ENCODE results near the gene HMCES. TPM values are rescaled to one million over a fixed set of nuclear protein-coding genes. Genes with fewer than 3 reads are reported as not detected.
"Not testable (repeated sequence)": the region's sequence is repeated elsewhere in the genome, so short reads cannot be mapped to it uniquely, and the experiment has no call there.

HMCES gene
- total RNA-seq, 2 experiments from 2014 or later, result 58.2 to 62.2 TPM

- H3K27ac Mint-ChIP-seq; CTCF ChIA-PET; H3K36me3 Mint-ChIP-seq (ENCODE audit: low read depth); H3K4me3 Mint-ChIP-seq; H3K9me3 Mint-ChIP-seq (ENCODE audit: insufficient read depth); POLR2A ChIA-PET; H3K4me1 Mint-ChIP-seq (ENCODE audit: low read depth); ATAC-seq; DNase-seq: not testable (repeated sequence)
- H3K27me3 Mint-ChIP-seq (ENCODE audit: low read depth), result peaks cover 11% of the 10 kb centered on the region
Observed at GRCh38 chr3:129339833-129340232, 61.2 kb downstream of the HMCES start.

GRCh38 chr3:129341331-129342141, 62.9 kb downstream of the HMCES start:
- Mint-ChIP-seq H3K27me3 (ENCODE audit: low read depth) (peaks cover 21% of the 10 kb centered on the region), H3K27ac (no peak overlapping the region), H3K9me3 (ENCODE audit: insufficient read depth) (no peaks in the 10 kb centered on the region), H3K4me1 (ENCODE audit: low read depth) (peaks cover 4% of the 10 kb centered on the region), H3K36me3 (ENCODE audit: low read depth) (no peaks in the 10 kb centered on the region), H3K4me3 (no peak overlapping the region)
- ChIA-PET CTCF (interaction anchor here (1.2 kb wide), 1 partner anchor 12 kb away, joined by 3 read pairs; no protein-coding TSS in a partner anchor), POLR2A (no interaction called here)
- ATAC-seq (no peak), DNase-seq (no peak)

GRCh38 chr3:129343643-129344360, 65.1 kb downstream of the HMCES start:
- H3K27ac Mint-ChIP-seq, result no peak overlapping the region
- ATAC-seq, result peak; percentile 83
- no peaks in the 10 kb centered on the region for H3K36me3 Mint-ChIP-seq (ENCODE audit: low read depth)
- peak; percentile 36 for DNase-seq
- no peak overlapping the region for H3K4me3 Mint-ChIP-seq
- ChIA-PET POLR2A (no interaction called here), CTCF (interaction anchor here (0.7 to 1.0 kb wide), 2 partner anchors 22 to 27 kb away, joined by 3 read pairs; a partner anchor contains a TSS)
- peaks cover 7% of the 10 kb centered on the region for H3K4me1 Mint-ChIP-seq (ENCODE audit: low read depth)
- H3K27me3 Mint-ChIP-seq (ENCODE audit: low read depth), result peaks cover 22% of the 10 kb centered on the region
- no peaks in the 10 kb centered on the region for H3K9me3 Mint-ChIP-seq (ENCODE audit: insufficient read depth)

GRCh38 chr3:129344540-129345220, 66.0 kb downstream of the HMCES start:
- no peak overlapping the region for H3K4me3 Mint-ChIP-seq

GRCh38 chr3:129345281-129345680, 66.6 kb downstream of the HMCES start:
- ATAC-seq (no peak), DNase-seq (no peak)
- CTCF ChIA-PET, result no interaction called here
- Mint-ChIP-seq H3K9me3 (ENCODE audit: insufficient read depth) (no peaks in the 10 kb centered on the region), H3K4me3 (no peak overlapping the region), H3K36me3 (ENCODE audit: low read depth) (no peaks in the 10 kb centered on the region), H3K27ac (no peak overlapping the region), H3K4me1 (ENCODE audit: low read depth) (peaks cover 7% of the 10 kb centered on the region), H3K27me3 (ENCODE audit: low read depth) (peaks cover 22% of the 10 kb centered on the region)
- POLR2A ChIA-PET, result no interaction called here

More at GRCh38 chr3:129344540-129345220, 66.0 kb downstream of the HMCES start:
- Mint-ChIP-seq H3K27ac (no peak overlapping the region), H3K9me3 (ENCODE audit: insufficient read depth) (no peaks in the 10 kb centered on the region), H3K27me3 (ENCODE audit: low read depth) (peaks cover 22% of the 10 kb centered on the region), H3K4me1 (ENCODE audit: low read depth) (peaks cover 7% of the 10 kb centered on the region), H3K36me3 (ENCODE audit: low read depth) (no peaks in the 10 kb centered on the region)
- ChIA-PET CTCF (interaction anchor here (1.0 kb wide), 1 partner anchor 28 kb away, joined by 3 read pairs; a partner anchor contains a TSS), POLR2A (no interaction called here)
- DNase-seq (no peak), ATAC-seq (no peak)

- ATAC-seq (no peak), DNase-seq (no peak)
- ChIA-PET POLR2A (no interaction called here), CTCF (no interaction called here)
- Mint-ChIP-seq H3K4me3 (no peak overlapping the region), H3K9me3 (ENCODE audit: insufficient read depth) (no peaks in the 10 kb centered on the region), H3K4me1 (ENCODE audit: low read depth) (peaks cover 7% of the 10 kb centered on the region), H3K36me3 (ENCODE audit: low read depth) (no peaks in the 10 kb centered on the region), H3K27ac (no peak overlapping the region), H3K27me3 (ENCODE audit: low read depth) (peaks cover 22% of the 10 kb centered on the region)
Observed at GRCh38 chr3:129345971-129346370, 67.3 kb downstream of the HMCES start.

- CTCF ChIA-PET, result no interaction called here
- ATAC-seq (no peak), DNase-seq (no peak)
- Mint-ChIP-seq H3K27me3 (ENCODE audit: low read depth) (peaks cover 20% of the 10 kb centered on the region), H3K27ac (no peak overlapping the region), H3K4me1 (ENCODE audit: low read depth) (peaks cover 7% of the 10 kb centered on the region), H3K9me3 (ENCODE audit: insufficient read depth) (no peaks in the 10 kb centered on the region), H3K36me3 (ENCODE audit: low read depth) (no peaks in the 10 kb centered on the region), H3K4me3 (no peak overlapping the region)
- POLR2A ChIA-PET, result no interaction called here
Observed at GRCh38 chr3:129346695-129347457, 68.2 kb downstream of the HMCES start.

GRCh38 chr3:129347458-129347845, 68.8 kb downstream of the HMCES start:
- H3K4me3 Mint-ChIP-seq, result no peak overlapping the region
- CTCF ChIA-PET, result no interaction called here
- H3K4me1 Mint-ChIP-seq (ENCODE audit: low read depth), result peaks cover 7% of the 10 kb centered on the region
- POLR2A ChIA-PET, result no interaction called here
- DNase-seq (no peak), ATAC-seq (no peak)
- no peaks in the 10 kb centered on the region for H3K9me3 Mint-ChIP-seq (ENCODE audit: insufficient read depth)
- H3K27me3 Mint-ChIP-seq (ENCODE audit: low read depth), result peaks cover 18% of the 10 kb centered on the region
- H3K36me3 Mint-ChIP-seq (ENCODE audit: low read depth), result no peaks in the 10 kb centered on the region
- H3K27ac Mint-ChIP-seq, result no peak overlapping the region

- ATAC-seq (no peak), DNase-seq (no peak)
- ChIA-PET POLR2A (interaction anchor here (1.2 kb wide), 1 partner anchor 33 kb away, joined by 6 read pairs; a partner anchor contains a TSS), CTCF (no interaction called here)
- Mint-ChIP-seq H3K4me1 (ENCODE audit: low read depth) (peaks cover 5% of the 10 kb centered on the region), H3K36me3 (ENCODE audit: low read depth) (no peaks in the 10 kb centered on the region), H3K27ac (no peak overlapping the region), H3K9me3 (ENCODE audit: insufficient read depth) (no peaks in the 10 kb centered on the region), H3K27me3 (ENCODE audit: low read depth) (peaks cover 12% of the 10 kb centered on the region), H3K4me3 (no peak overlapping the region)
Observed at GRCh38 chr3:129348734-129349133, 70.1 kb downstream of the HMCES start.

GRCh38 chr3:129349169-129349568, 70.5 kb downstream of the HMCES start:
- DNase-seq; H3K36me3 Mint-ChIP-seq (ENCODE audit: low read depth); ATAC-seq; H3K4me1 Mint-ChIP-seq (ENCODE audit: low read depth); H3K27ac Mint-ChIP-seq; CTCF ChIA-PET; H3K4me3 Mint-ChIP-seq; H3K9me3 Mint-ChIP-seq (ENCODE audit: insufficient read depth): not testable (repeated sequence)
- H3K27me3 Mint-ChIP-seq (ENCODE audit: low read depth), result peaks cover 12% of the 10 kb centered on the region
- POLR2A ChIA-PET, result interaction anchor here (0.6 to 1.2 kb wide), 2 partner anchors 33 to 71 kb away, joined by 4 to 6 read pairs; partner anchors contain the start of gene HMCES

GRCh38 chr3:129349791-129350190, 71.1 kb downstream of the HMCES start:
- no peak overlapping the region for H3K4me3 Mint-ChIP-seq
- H3K36me3 Mint-ChIP-seq (ENCODE audit: low read depth), result no peaks in the 10 kb centered on the region
- DNase-seq (no peak), ATAC-seq (no peak)
- H3K4me1 Mint-ChIP-seq (ENCODE audit: low read depth), result peaks cover 5% of the 10 kb centered on the region
- no peak overlapping the region for H3K27ac Mint-ChIP-seq
- H3K27me3 Mint-ChIP-seq (ENCODE audit: low read depth), result peaks cover 11% of the 10 kb centered on the region
- ChIA-PET POLR2A (interaction anchor here (0.6 kb wide), 1 partner anchor 71 kb away, joined by 4 read pairs; the partner anchor contains the start of gene HMCES), CTCF (interaction anchor here (0.7 kb wide), 1 partner anchor 73 kb away, joined by 3 read pairs; no protein-coding TSS in a partner anchor)
- H3K9me3 Mint-ChIP-seq (ENCODE audit: insufficient read depth), result no peaks in the 10 kb centered on the region
